Neural cell (in vitro differentiated cells): ENCODE data around the gene NIPBL.

Experiments
- CTCF ChIP-seq: fragments of 450-650 bp; IDR thresholded peaks from 2 replicates; pipeline ENCODE4 v1.5.1; 2014; ENCODE audit warnings: antibody characterized with exemption, mild to moderate bottlenecking, moderate library complexity; ENCODE audit not compliant: poor library complexity, severe bottlenecking
- EZH2 ChIP-seq: fragments of 200-600, 300-800 bp; shearing (Covaris generic), sonication (generic); IDR thresholded peaks from 2 replicates; pipeline ENCODE4 v1.6.1; 2014; ENCODE audit warnings: antibody characterized with exemption, low read length, borderline replicate concordance, mild to moderate bottlenecking; ENCODE audit not compliant: insufficient read depth, poor library complexity, severe bottlenecking
- RAD21 ChIP-seq: fragments of 450-650 bp; conservative IDR thresholded peaks from 2 replicates; pipeline ENCODE4 v1.6.1; 2014; ENCODE audit warnings: antibody characterized with exemption, mild to moderate bottlenecking, moderate library complexity
- REST ChIP-seq: IDR thresholded peaks from 2 replicates; pipeline ENCODE4 v1.6.1; 2012; ENCODE audit warnings: borderline replicate concordance

GRCh38 chr5:36934740-36935356, 58.3 kb downstream of the NIPBL start:
- TF ChIP-seq CTCF (no peak), EZH2 (no peak), RAD21 (no peak), REST (no peak)
